ENCODE results near the gene RB1.
"Not testable (repeated sequence)": the region's sequence is repeated elsewhere in the genome, so short reads cannot be mapped to it uniquely, and the experiment has no call there.

Gene RB1

GRCh38 chr13:48339198-48339597 is 35.6 kb downstream of the RB1 start:
- DNase-seq: peak in 2 of 10 donors; percentile 55 to 75

DNA sequence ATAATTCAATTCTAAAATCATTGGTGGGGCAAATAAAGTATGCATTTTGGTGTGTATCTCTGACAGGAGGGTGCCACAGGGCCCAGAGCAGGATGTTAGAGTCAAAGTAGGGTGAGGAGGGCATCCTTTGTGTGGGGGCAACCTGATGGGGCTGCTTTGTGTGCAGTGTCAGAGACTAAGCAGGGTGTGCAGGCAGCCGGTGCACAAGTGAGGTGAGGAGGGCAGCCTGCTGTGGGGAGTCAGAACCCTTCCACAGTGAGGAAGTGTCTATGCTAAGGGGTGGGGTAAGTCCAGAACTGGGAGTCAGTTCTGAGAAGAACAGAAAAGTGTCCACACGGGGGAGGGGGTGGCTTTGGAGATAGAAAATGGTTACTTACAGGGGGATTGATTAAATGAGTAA is 40.7 kb downstream of the RB1 start:
- peak in 2 of 10 donors; percentile 21 to 49 for DNase-seq
- intact Hi-C loops (cut with DNase I): no loop called here

More at GRCh38 chr13:48339198-48339597, 35.6 kb downstream of the RB1 start:
- intact Hi-C loops (cut with DNase I): not testable (repeated sequence)

- intact Hi-C loops (cut with DNase I): no loop called here
- no peak for DNase-seq
Observed at GRCh38 chr13:48346583-48346982, 43.0 kb downstream of the RB1 start.

DNA sequence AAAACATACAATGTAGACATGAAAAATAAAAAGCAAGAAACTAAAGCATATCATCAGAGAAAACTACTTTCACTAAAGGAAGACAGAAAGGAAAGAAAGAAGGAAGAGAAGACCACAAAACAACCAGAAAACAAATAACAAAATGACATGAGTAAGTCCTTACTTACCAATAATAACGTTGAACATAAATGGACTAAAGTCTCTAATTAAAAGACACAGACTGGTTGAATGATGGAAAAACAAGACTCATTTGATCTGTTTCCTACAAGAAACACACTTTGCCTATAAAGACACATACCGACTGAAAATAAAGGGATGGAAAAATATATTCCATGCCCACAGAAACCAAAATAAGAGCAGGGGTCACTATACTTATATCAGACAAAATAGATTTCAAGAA is 46.0 kb downstream of the RB1 start:
- intact Hi-C loops (cut with DNase I): no loop called here
- DNase-seq: no peak

DNA sequence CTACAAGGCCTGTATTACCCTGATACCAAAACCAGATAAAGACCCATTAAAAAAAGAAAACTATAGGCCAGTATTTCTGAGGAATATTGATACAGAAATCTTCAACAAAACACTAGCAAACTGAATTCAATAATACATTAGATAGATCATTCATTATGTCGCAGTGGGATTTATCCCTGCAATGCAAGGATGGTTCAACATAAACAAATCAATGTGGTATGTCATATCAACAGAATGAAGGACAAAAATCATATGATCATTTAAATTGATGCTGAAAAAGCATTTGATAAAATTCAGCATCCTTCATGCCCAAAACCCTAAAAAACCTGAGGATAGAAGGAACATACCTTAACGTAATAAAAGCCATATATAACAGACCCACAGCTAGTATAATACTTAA is 50.0 kb downstream of the RB1 start:
- DNase-seq: no peak
- intact Hi-C loops (cut with DNase I): no loop called here

- DNase-seq; intact Hi-C loops (cut with DNase I): not testable (repeated sequence)
Observed at GRCh38 chr13:48355524-48355923, 52.0 kb downstream of the RB1 start.

- intact Hi-C loops (cut with DNase I): no loop called here
- DNase-seq: no peak
Observed at GRCh38 chr13:48356750-48357149, 53.2 kb downstream of the RB1 start.

- intact Hi-C loops (cut with DNase I): no loop called here
- no peak for DNase-seq
Observed at GRCh38 chr13:48369988-48370387, 66.4 kb downstream of the RB1 start.

- DNase-seq: no peak
- intact Hi-C loops (cut with DNase I): no loop called here
Observed at GRCh38 chr13:48370815-48371214, 67.3 kb downstream of the RB1 start.

DNA sequence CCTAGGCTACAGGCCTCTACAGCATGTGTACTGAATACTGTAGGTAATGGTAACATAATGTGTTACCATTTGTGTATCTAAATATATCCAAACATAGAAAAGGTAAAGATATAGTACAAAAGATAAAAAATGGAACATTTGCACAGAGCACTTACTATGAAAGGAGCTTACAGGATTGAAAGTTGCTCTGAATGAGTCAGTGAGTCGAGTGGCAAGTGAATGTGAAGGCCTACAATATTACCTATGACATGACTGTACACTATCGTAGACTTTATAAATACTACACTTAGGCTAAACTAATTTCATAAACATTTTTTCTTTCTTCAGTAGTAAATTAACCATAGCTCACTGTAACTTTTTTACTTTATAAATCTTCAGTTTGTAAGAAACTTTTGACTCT is 74.3 kb downstream of the RB1 start:
- no peak for DNase-seq
- intact Hi-C loops (cut with DNase I): no loop called here

GRCh38 chr13:48380581-48380980 is 77.0 kb downstream of the RB1 start:
- intact Hi-C loops (cut with DNase I): no loop called here
- DNase-seq: no peak

GRCh38 chr13:48383384-48383783 is 79.8 kb downstream of the RB1 start:
- intact Hi-C loops (cut with DNase I): no loop called here
- no peak for DNase-seq

GRCh38 chr13:48386816-48387215 is 83.3 kb downstream of the RB1 start:
- intact Hi-C loops (cut with DNase I): no loop called here
- no peak for DNase-seq

- intact Hi-C loops (cut with DNase I): no loop called here
- DNase-seq: no peak
Observed at GRCh38 chr13:48391257-48391656, 87.7 kb downstream of the RB1 start.

DNA sequence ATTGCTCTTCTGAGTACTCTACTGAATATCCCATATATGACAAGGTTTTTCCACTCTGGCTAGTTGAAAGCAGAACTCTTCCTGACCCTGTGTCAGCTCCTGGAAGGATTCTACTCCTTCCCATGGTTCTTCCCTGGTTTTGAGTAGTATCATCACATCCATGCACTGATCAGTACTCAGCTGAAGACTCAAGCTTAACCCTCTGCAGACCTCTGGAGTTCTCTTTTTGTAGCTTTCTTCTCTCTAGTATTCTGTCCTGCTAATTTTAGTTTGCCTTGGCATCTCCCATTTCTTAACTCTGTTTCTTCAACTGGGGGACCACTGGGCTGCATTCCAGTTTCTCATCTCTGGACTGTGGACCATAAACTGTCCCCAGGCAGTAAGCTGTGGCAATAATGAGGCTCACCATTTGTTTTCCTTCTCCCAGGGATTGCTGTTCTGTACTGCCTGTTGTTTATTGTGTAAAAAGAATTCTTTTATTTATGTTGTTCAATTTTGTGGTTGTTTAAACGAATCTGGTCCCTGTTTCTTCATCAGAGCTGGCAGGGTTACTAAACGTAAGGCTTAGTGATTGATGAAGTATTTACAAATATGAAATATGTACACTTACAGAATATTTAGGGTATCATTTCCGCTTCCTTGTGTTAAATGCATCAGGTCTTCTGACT is 89.6 kb downstream of the RB1 start:
- intact Hi-C loops (cut with DNase I): no loop called here
- no peak for DNase-seq

GRCh38 chr13:48393698-48394085 is 90.1 kb downstream of the RB1 start:
- intact Hi-C loops (cut with DNase I): no loop called here
- no peak for DNase-seq

GRCh38 chr13:48397744-48398143 is 94.2 kb downstream of the RB1 start:
- DNase-seq: no peak
- intact Hi-C loops (cut with DNase I): no loop called here

DNA sequence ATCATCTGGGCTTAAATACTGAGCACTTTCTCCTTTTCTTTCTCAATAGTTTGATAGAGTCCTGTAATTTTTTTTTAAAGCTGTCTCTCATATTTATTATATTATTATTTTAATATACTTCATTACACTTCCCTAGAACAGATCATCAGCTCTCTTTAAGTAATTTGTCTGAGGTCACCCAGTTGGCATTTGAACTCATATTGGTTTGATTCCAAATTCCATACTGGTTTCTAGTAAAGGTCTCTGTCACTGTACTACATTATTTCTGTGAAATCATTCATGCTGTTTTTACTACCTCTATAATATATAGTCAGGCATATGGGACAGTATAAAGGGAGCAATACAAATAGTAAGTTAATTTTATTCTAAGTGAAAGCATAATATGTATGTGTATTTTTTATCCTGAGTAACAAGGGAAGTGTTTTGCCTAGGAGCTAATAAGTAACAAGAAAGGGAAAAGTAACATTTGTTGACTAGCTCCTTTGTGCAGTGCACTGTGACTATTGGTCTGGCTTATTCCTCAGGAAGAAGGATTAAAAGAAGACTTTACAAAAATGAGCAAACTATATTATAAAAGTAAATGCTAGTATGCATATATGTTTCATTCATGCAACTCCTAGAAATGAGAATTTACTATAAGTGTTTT is 95.0 kb downstream of the RB1 start:
- DNase-seq: no peak
- intact Hi-C loops (cut with DNase I): no loop called here

- intact Hi-C loops (cut with DNase I): no loop called here
- no peak for DNase-seq
Observed at GRCh38 chr13:48400090-48400694, 96.6 kb downstream of the RB1 start.

- intact Hi-C loops (cut with DNase I): no loop called here
- no peak for DNase-seq
Observed at GRCh38 chr13:48400850-48401291, 97.3 kb downstream of the RB1 start.

GRCh38 chr13:48401480-48401879 is 97.9 kb downstream of the RB1 start:
- no peak for DNase-seq
- intact Hi-C loops (cut with DNase I): no loop called here

GRCh38 chr13:48402325-48402932 is 98.9 kb downstream of the RB1 start:
- DNase-seq: no peak
- intact Hi-C loops (cut with DNase I): no loop called here
